H1 (cell line): ENCODE data around the gene RB1. TPM values are rescaled to one million over a fixed set of nuclear protein-coding genes. Genes with fewer than 3 reads are reported as not detected.

Experiments used
- CTCF ChIA-PET: fragments of 300-600 bp; sonication (Branson Sonifier 250); formaldehyde crosslinking; loops from one replicate; lab custom pipeline; 2021; ENCODE audit not compliant: partially characterized antibody; lab: Charles Lee
- POLR2A ChIA-PET: fragments of 300-600 bp; sonication (Branson Sonifier 250); formaldehyde crosslinking; loops from one replicate; lab custom pipeline; 2021; ENCODE audit warnings: inconsistent platforms; ENCODE audit not compliant: partially characterized antibody; lab: Charles Lee
- DNase-seq, 2 experiments: peaks; one replicate each; pipeline versions ENCODE4 v3.0.0 to v3.0.0-alpha.2; 2010 to 2022; ENCODE audit warnings: low spot score in 2 of 2, low read depth in 1 of 2, mixed read lengths in 1 of 2
- FAIRE-seq: peaks from 2 replicates; lab custom pipeline; 2011; peaks lifted over from hg19 to GRCh38; lab: Jason Lieb, UNC
- H2AFZ ChIP-seq: 2 replicates; pipeline ENCODE4 v1.8.1; 2012; ENCODE audit warnings: low read length, inconsistent platforms
- H2AK5ac ChIP-seq: 2 replicates; pipeline ENCODE4 v1.6.1; 2013; ENCODE audit warnings: low read depth, low read length
- H2BK120ac ChIP-seq: replicated peaks from 2 replicates; pipeline ENCODE3; 2013; ENCODE audit warnings: low read depth, low read length, inconsistent platforms
- H2BK12ac ChIP-seq: 2 replicates; pipeline ENCODE4 v1.6.1; 2013; ENCODE audit warnings: low read depth, low read length
- H2BK15ac ChIP-seq: 2 replicates; pipeline ENCODE4 v1.6.1; 2013; ENCODE audit warnings: low read length
- H2BK20ac ChIP-seq: 2 replicates; pipeline ENCODE4 v1.6.1; 2013; ENCODE audit warnings: low read length
- H2BK5ac ChIP-seq: 2 replicates; pipeline ENCODE4 v1.6.1; 2013; ENCODE audit warnings: low read depth, low read length
- H3K14ac ChIP-seq: 2 replicates; pipeline ENCODE4 v1.6.1; 2013; ENCODE audit warnings: inconsistent platforms; ENCODE audit not compliant: insufficient read length
- H3K18ac ChIP-seq: 2 replicates; pipeline ENCODE4 v1.6.1; 2013; ENCODE audit warnings: low read length; ENCODE audit errors: extremely low read depth
- H3K23ac ChIP-seq: 2 replicates; pipeline ENCODE4 v1.6.1; 2013; ENCODE audit warnings: inconsistent platforms; ENCODE audit not compliant: insufficient read length
- H3K23me2 ChIP-seq: 2 replicates; pipeline ENCODE4 v1.6.1; 2013; ENCODE audit warnings: low read depth, low read length
- H3K27ac ChIP-seq: 2 replicates; pipeline ENCODE4 v1.6.1; 2011; ENCODE audit warnings: low read depth, low read length, inconsistent platforms
- H3K27me3 ChIP-seq, 4 experiments: replicated peaks in 1 of 4; 1 replicate in 1 of 4; 2 replicates in 3 of 4; pipeline versions ENCODE4 v1.6.1 to v1.8.1; 2011 to 2013; ENCODE audit warnings: low read length in 3 of 4, mild to moderate bottlenecking in 3 of 4, inconsistent platforms in 2 of 4, mixed read lengths in 2 of 4, moderate library complexity in 1 of 4; ENCODE audit not compliant: control insufficient read depth in 3 of 4, insufficient read depth in 3 of 4; ENCODE audit errors: extremely low read depth in 1 of 4
- H3K36me3 ChIP-seq, 4 experiments: 2 replicates each; pipeline versions ENCODE4 v1.6.1 to v1.8.1; 2011 to 2013; ENCODE audit warnings: mild to moderate bottlenecking in 4 of 4, low read length in 3 of 4, moderate library complexity in 2 of 4, control low read depth in 1 of 4, inconsistent platforms in 1 of 4; ENCODE audit not compliant: insufficient read depth in 4 of 4, control insufficient read depth in 2 of 4
- H3K4ac ChIP-seq: replicated peaks from 2 replicates; pipeline ENCODE3; 2013; ENCODE audit warnings: low read length, low read depth, mixed read lengths, inconsistent platforms; ENCODE audit not compliant: insufficient read length
- H3K4me1 ChIP-seq, 4 experiments: replicated peaks in 1 of 4; 1 replicate in 1 of 4; 2 replicates in 3 of 4; pipeline versions ENCODE4 v1.6.1 to v1.8.1; 2011 to 2013; ENCODE audit warnings: low read length in 3 of 4, inconsistent platforms in 2 of 4, mixed read lengths in 1 of 4; ENCODE audit not compliant: insufficient read depth in 4 of 4, control insufficient read depth in 3 of 4
- H3K4me2 ChIP-seq, 2 experiments: 2 replicates each; pipeline versions ENCODE4 v1.6.1 to v1.8.1; 2011 to 2013; ENCODE audit warnings: low read depth in 2 of 2, low read length in 2 of 2, control low read depth in 1 of 2, inconsistent platforms in 1 of 2, mild to moderate bottlenecking in 1 of 2; ENCODE audit not compliant: insufficient read depth in 1 of 2
- H3K4me3 ChIP-seq, 4 experiments: fragments of 200-600, 300-600 bp in 1 of 4; sonication (generic), shearing (Covaris generic), sonication (Bioruptor Twin) in 1 of 4; 2 replicates each; pipeline versions ENCODE4 v1.5.1 to v1.8.1; 2011 to 2016; ENCODE audit warnings: low read length in 4 of 4, low read depth in 3 of 4, control low read depth in 2 of 4, inconsistent platforms in 2 of 4, mild to moderate bottlenecking in 2 of 4, mixed read lengths in 1 of 4, moderate library complexity in 1 of 4; ENCODE audit not compliant: insufficient read depth in 2 of 4; ENCODE audit errors: extremely low read depth in 1 of 4
- H3K56ac ChIP-seq: replicated peaks from 2 replicates; pipeline ENCODE3; 2013; ENCODE audit warnings: low read depth, mild to moderate bottlenecking, mixed read lengths, low read length, inconsistent platforms; ENCODE audit not compliant: insufficient read length
- H3K79me1 ChIP-seq: 2 replicates; pipeline ENCODE4 v1.6.1; 2013; ENCODE audit warnings: low read depth, low read length, control low read depth
- H3K79me2 ChIP-seq, 2 experiments: 2 replicates each; pipeline versions ENCODE4 v1.6.1 to v1.8.1; 2012 to 2013; ENCODE audit warnings: low read length in 2 of 2, mild to moderate bottlenecking in 2 of 2, inconsistent platforms in 1 of 2; ENCODE audit not compliant: insufficient read depth in 2 of 2, control insufficient read depth in 1 of 2
- H3K9ac ChIP-seq, 4 experiments: replicated peaks in 1 of 4; 1 replicate in 1 of 4; 2 replicates in 3 of 4; pipeline versions ENCODE4 v1.6.1 to v1.8.1; 2011 to 2013; ENCODE audit warnings: low read depth in 3 of 4, low read length in 3 of 4, control low read depth in 2 of 4, mild to moderate bottlenecking in 2 of 4, moderate library complexity in 2 of 4, inconsistent platforms in 1 of 4; ENCODE audit errors: extremely low read depth in 1 of 4
- H3K9me3 ChIP-seq, 2 experiments: 2 replicates each; pipeline versions ENCODE4 v1.6.1 to v1.8.1; 2012 to 2013; ENCODE audit warnings: mild to moderate bottlenecking in 2 of 2, moderate library complexity in 2 of 2, control low read depth in 1 of 2, inconsistent platforms in 1 of 2, low read depth in 1 of 2, low read length in 1 of 2, mixed read lengths in 1 of 2; ENCODE audit not compliant: insufficient read depth in 2 of 2
- H4K20me1 ChIP-seq, 2 experiments: replicated peaks in 1 of 2; 2 replicates each; pipeline versions ENCODE3 to v1.8.1; 2011 to 2013; ENCODE audit warnings: inconsistent platforms in 2 of 2, low read length in 2 of 2, mild to moderate bottlenecking in 1 of 2; ENCODE audit not compliant: insufficient read depth in 2 of 2, control insufficient read depth in 1 of 2
- H4K5ac ChIP-seq: 2 replicates; pipeline ENCODE4 v1.6.1; 2013; ENCODE audit warnings: low read length, low read depth, mixed read lengths, inconsistent platforms; ENCODE audit not compliant: insufficient read length
- H4K8ac ChIP-seq: 2 replicates; pipeline ENCODE4 v1.8.0; 2013; ENCODE audit warnings: mild to moderate bottlenecking, moderate library complexity, low read length, inconsistent platforms; ENCODE audit not compliant: insufficient read depth; ENCODE audit errors: extremely low read depth
- H4K91ac ChIP-seq: replicated peaks from 2 replicates; pipeline ENCODE3; 2013; ENCODE audit warnings: low read length, mixed read lengths, inconsistent platforms; ENCODE audit not compliant: insufficient read length
- ASH2L ChIP-seq: fragments of 200-600, 300-600 bp; sonication (generic); IDR thresholded peaks from one replicate; pipeline ENCODE4 v1.7.1; 2017; ENCODE audit warnings: low read length
- CBX5 ChIP-seq: fragments of 300-800, 300-1000 bp; sonication (generic); IDR thresholded peaks from 2 replicates; pipeline ENCODE4 v1.7.1; 2016; ENCODE audit warnings: antibody characterized with exemption, low read length, low read depth
- EGR1 ChIP-seq: IDR thresholded peaks from 2 replicates; pipeline ENCODE4 v1.6.1; 2011; ENCODE audit warnings: low read depth, low read length, borderline replicate concordance
- EP300 ChIP-seq, 2 experiments: IDR thresholded peaks; 1 replicate in 1 of 2; 2 replicates in 1 of 2; pipeline ENCODE4 v1.6.1; 2011 to 2012; ENCODE audit warnings: low read depth in 2 of 2, low read length in 2 of 2, mild to moderate bottlenecking in 2 of 2, borderline replicate concordance in 1 of 2, inconsistent platforms in 1 of 2, moderate library complexity in 1 of 2
- JUN ChIP-seq: IDR thresholded peaks from 2 replicates; pipeline ENCODE4 v1.6.1; 2011; ENCODE audit warnings: low read depth, mild to moderate bottlenecking, improper control_type of control experiment, low read length
- KDM1A ChIP-seq: fragments of 200-600, 300-600 bp; sonication (generic); IDR thresholded peaks from 2 replicates; pipeline ENCODE4 v1.7.1; 2016; ENCODE audit warnings: mild to moderate bottlenecking, low read length, borderline replicate concordance
- POLR2AphosphoS5 ChIP-seq: IDR thresholded peaks from 2 replicates; pipeline ENCODE4 v1.6.1; 2011; ENCODE audit warnings: low read depth, low read length
- RBBP5 ChIP-seq: IDR thresholded peaks from 2 replicates; pipeline ENCODE4 v1.7.1; 2012; ENCODE audit warnings: low read depth, mild to moderate bottlenecking, inconsistent platforms, low read length, moderate library complexity, borderline replicate concordance
- SAP30 ChIP-seq: fragments of 300-600 bp; sonication (generic); IDR thresholded peaks from 2 replicates; pipeline ENCODE4 v1.7.1; 2012; ENCODE audit warnings: low read length, moderate library complexity, mild to moderate bottlenecking, inconsistent platforms; ENCODE audit not compliant: insufficient read depth, insufficient replicate concordance
- SIRT6 ChIP-seq: IDR thresholded peaks from one replicate; pipeline ENCODE4 v1.7.1; 2012; ENCODE audit warnings: low read length, inconsistent platforms
- SRF ChIP-seq: IDR thresholded peaks from 2 replicates; pipeline ENCODE4 v1.6.1; 2011; ENCODE audit warnings: mild to moderate bottlenecking, low read depth, low read length, moderate library complexity
- SUZ12 ChIP-seq: fragments of 200-600 bp; sonication (generic); IDR thresholded peaks from 2 replicates; pipeline ENCODE4 v1.6.1; 2012; ENCODE audit warnings: mild to moderate bottlenecking, inconsistent platforms, low read length, moderate library complexity, mixed read lengths
- TBP ChIP-seq: IDR thresholded peaks from 2 replicates; pipeline ENCODE4 v1.6.1; 2011; ENCODE audit warnings: low read depth, low read length, improper control_type of control experiment
- TCF12 ChIP-seq: IDR thresholded peaks from 2 replicates; pipeline ENCODE4 v1.6.1; 2011; ENCODE audit warnings: low read depth, mild to moderate bottlenecking, low read length
- WGBS, 2 experiments: shearing (Covaris generic) in 1 of 2; methylation state at CpG; one replicate each; pipeline versions ENCODE4 v1.1.6 to v1.1.7; 2013 to 2015; ENCODE audit warnings: low lambda C conversion rate in 2 of 2, mixed read lengths in 2 of 2, inconsistent platforms in 1 of 2, low coverage in 1 of 2, missing lambda C conversion rate in 1 of 2; ENCODE audit not compliant: insufficient replicate concordance in 2 of 2, insufficient coverage in 1 of 2, insufficient read length in 1 of 2; ENCODE audit errors: extremely low coverage in 1 of 2, missing lambda C conversion rate in 1 of 2; 5-methylcytosine and 5-hydroxymethylcytosine counted together
- polyA plus RNA-seq, 7 experiments: library from polyadenylated mRNA; depleted of rRNA in 3 of 7; stranded (reverse) in 5 of 7; unstranded in 2 of 7; fragments of >200 nt in 5 of 7; fragments of 200-250 nt in 2 of 7; gene quantifications; 1 replicate in 5 of 7; 2 replicates in 1 of 7; 4 replicates in 1 of 7; pipeline versions ENCODE4 v1.2.1 to v1.2.3, GENCODE V29; 2011 to 2013; ENCODE audit warnings: missing spikeins in 2 of 7, mixed read lengths in 2 of 7
- total RNA-seq: library from RNA; stranded (reverse); fragmentation: NEBNext Ultra II Directional; extraction: Animal tissue kit (Norgen Biotek cat#: 25700); gene quantifications from 2 replicates; pipeline ENCODE4 v1.2.1, GENCODE V29; 2021

RB1 gene
- total and polyA plus RNA-seq, 2 of the 8 experiments (the other 6 are each of a cell fraction or from before 2014, with no cell fraction given), result 4.1 to 17.5 TPM

DNA sequence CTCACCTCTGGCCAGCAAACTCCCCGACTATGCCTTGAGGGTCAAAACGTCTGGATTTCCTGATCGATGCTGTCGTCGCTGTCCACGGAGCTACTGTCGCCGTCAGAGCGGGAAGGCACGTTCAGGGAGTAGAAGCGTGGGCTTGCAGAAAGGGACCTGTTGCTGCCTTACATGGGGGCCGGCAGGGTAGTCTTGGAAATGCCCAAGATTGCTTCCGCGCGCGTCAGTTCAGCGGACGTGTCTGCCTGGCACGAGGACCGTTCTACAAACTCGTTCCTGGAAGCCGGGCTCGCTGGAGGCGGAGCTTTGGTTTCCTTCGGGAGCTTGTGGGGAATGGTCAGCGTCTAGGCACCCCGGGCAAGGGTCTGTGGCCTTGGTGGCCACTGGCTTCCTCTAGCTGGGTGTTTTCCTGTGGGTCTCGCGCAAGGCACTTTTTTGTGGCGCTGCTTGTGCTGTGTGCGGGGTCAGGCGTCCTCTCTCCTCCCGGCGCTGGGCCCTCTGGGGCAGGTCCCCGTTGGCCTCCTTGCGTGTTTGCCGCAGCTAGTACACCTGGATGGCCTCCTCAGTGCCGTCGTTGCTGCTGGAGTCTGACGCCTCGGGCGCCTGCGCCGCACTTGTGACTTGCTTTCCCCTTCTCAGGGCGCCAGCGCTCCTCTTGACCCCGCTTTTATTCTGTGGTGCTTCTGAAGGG, 15.4 kb downstream of the RB1 start:
- no peak overlapping the region for H3K9ac ChIP-seq
- POLR2A ChIA-PET, result no interaction called here
- CTCF ChIA-PET, result interaction anchor here (0.6 to 2.4 kb wide), 3 partner anchors 186 to 451 kb away, joined by 3 to 5 read pairs (median 3); no protein-coding TSS in a partner anchor
- TF ChIP-seq EP300 (IDR thresholded peaks at IDR 0.05; ENCODE audit: borderline replicate concordance in 1 of 2, low read depth in 2 of 2, low read length in 2 of 2) (no peak), TBP (no peak), JUN (no peak), KDM1A (no peak), POLR2AphosphoS5 (no peak), RBBP5 (no peak), SRF (no peak), TCF12 (no peak), SAP30 (no peak), EGR1 (no peak), SUZ12 (no peak), ASH2L (no peak), SIRT6 (no peak), CBX5 (no peak)

More for the DNA sequence above, 15.4 kb downstream of the RB1 start:
- H2BK20ac ChIP-seq, result no peak overlapping the region
- H2BK15ac ChIP-seq, result no peak overlapping the region
- H3K79me1 ChIP-seq, result no peaks in the 10 kb centered on the region
- no peak overlapping the region for H3K18ac ChIP-seq
- no peaks in the 10 kb centered on the region for H3K27me3 ChIP-seq
- H3K14ac ChIP-seq, result no peak overlapping the region
- no peak overlapping the region for H3K56ac ChIP-seq
- no peak overlapping the region for H4K5ac ChIP-seq
- no peak overlapping the region for H4K91ac ChIP-seq
- WGBS, 2 experiments, result 92% methylated on average over 29 of the region's 47 CpGs; no CpG with 5 or more reads in 1 of the 2 experiments
- H3K4me1 ChIP-seq, result no peaks in the 10 kb centered on the region; a peak in 1 of 7 replicates
- H2BK120ac ChIP-seq, result no peak overlapping the region
- no peak overlapping the region for H3K27ac ChIP-seq
- H4K20me1 ChIP-seq, result no peaks in the 10 kb centered on the region
- no peak overlapping the region for H2AK5ac ChIP-seq
- H2BK12ac ChIP-seq, result no peak overlapping the region
- H3K23ac ChIP-seq, result no peak overlapping the region
- H3K23me2 ChIP-seq, result no peaks in the 10 kb centered on the region; the same call in 1 of the 2 replicates
- peaks cover 0 to 5% (median 0%) of the 10 kb centered on the region in 4 experiments; a peak in 1 of 8 replicates for H3K36me3 ChIP-seq
- no peak overlapping the region for H2BK5ac ChIP-seq
- no peak overlapping the region for H3K4me3 ChIP-seq
- H3K4me2 ChIP-seq, result no peak overlapping the region
- H2AFZ ChIP-seq, result no peak overlapping the region
- no peak for FAIRE-seq
- no peaks in the 10 kb centered on the region for H3K79me2 ChIP-seq
- peaks cover 4 to 6% of the 10 kb centered on the region in 2 experiments; a peak in 1 of 4 replicates for H3K9me3 ChIP-seq
- no peak for DNase-seq
- H3K4ac ChIP-seq, result no peak overlapping the region
- peak overlapping the region; percentile 31; the same call in 1 of the 2 replicates for H4K8ac ChIP-seq
